Activated T-cell treated with anti-CD3 and anti-CD28 coated beads, Interleukin-2, amount 50 U/mL, for 72 hours (primary cell): ENCODE measurements around the gene CSMD2. TPM values are rescaled to one million over a fixed set of nuclear protein-coding genes. Genes with fewer than 3 reads are reported as not detected.

Experiments used
- ATAC-seq, 2 donors: fragments of 150-1000 bp; cut with Tn5 transposase; replicated peaks in 1 of 2; 2 replicates each; pipeline ENCODE4 v1.10.0; 2021; ENCODE audit warnings: moderate library complexity in 2 of 2, mild to moderate bottlenecking in 1 of 2
- DNase-seq, 2 donors: peaks; one replicate each; pipeline ENCODE4 v3.0.0; 2021 to 2022; ENCODE audit warnings: mixed read lengths in 1 of 2
- H3K27ac Mint-ChIP-seq: one replicate; pipeline ENCODE4 v1.8.0; 2022; ENCODE audit warnings: mild to moderate bottlenecking, moderate library complexity, mixed read lengths
- H3K27me3 Mint-ChIP-seq: one replicate; pipeline ENCODE4 v1.8.0; 2022; ENCODE audit warnings: low read depth, mixed read lengths
- H3K36me3 Mint-ChIP-seq, 2 donors: one replicate each; pipeline ENCODE4 v1.8.0; 2022; ENCODE audit warnings: mixed read lengths in 2 of 2, mild to moderate bottlenecking in 1 of 2; ENCODE audit not compliant: insufficient read depth in 2 of 2
- H3K4me1 Mint-ChIP-seq: one replicate; pipeline ENCODE4 v1.8.0; 2022; ENCODE audit warnings: low read depth, mixed read lengths
- H3K4me3 Mint-ChIP-seq, 2 donors: one replicate each; pipeline ENCODE4 v1.8.0; 2022; ENCODE audit warnings: mild to moderate bottlenecking in 2 of 2, mixed read lengths in 2 of 2, moderate library complexity in 2 of 2
- H3K9me3 Mint-ChIP-seq, 2 donors: one replicate each; pipeline ENCODE4 v1.8.0; 2022; ENCODE audit warnings: mixed read lengths in 2 of 2
- total RNA-seq, 2 donors: library from RNA; stranded (reverse); gene quantifications; one replicate each; pipeline ENCODE4 v1.2.3, GENCODE V29; 2022

CSMD2 gene
- total RNA-seq, 2 donors from 2014 or later = not detected

DNA sequence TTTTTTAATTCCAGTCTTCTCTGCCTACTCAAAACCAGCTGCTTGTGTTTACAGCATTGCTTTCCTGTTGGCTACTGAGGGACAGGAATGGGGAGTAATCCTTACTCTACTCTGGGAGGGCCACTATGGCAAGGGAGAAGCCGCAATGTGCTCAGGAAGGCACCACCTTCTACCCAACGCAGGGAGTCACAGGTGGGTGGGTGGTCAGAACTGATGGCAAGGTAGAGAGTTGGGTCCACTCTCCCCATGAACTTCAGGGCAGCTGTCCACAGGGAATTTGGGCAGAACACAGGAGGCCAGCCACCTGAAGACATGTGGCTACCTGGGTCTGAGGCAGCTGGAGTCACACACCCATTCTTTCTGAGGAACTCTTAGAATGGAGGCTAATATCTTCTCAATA is 341.6 kb downstream of the CSMD2 start:
- no peaks in the 10 kb centered on the region for H3K9me3 Mint-ChIP-seq
- DNase-seq = no peak
- peaks cover 12% of the 10 kb centered on the region for H3K27me3 Mint-ChIP-seq
- no peaks in the 10 kb centered on the region for H3K36me3 Mint-ChIP-seq
- no peak for ATAC-seq
- H3K4me1 Mint-ChIP-seq = no peaks in the 10 kb centered on the region
- H3K27ac Mint-ChIP-seq = no peak overlapping the region
- H3K4me3 Mint-ChIP-seq = no peak overlapping the region

DNA sequence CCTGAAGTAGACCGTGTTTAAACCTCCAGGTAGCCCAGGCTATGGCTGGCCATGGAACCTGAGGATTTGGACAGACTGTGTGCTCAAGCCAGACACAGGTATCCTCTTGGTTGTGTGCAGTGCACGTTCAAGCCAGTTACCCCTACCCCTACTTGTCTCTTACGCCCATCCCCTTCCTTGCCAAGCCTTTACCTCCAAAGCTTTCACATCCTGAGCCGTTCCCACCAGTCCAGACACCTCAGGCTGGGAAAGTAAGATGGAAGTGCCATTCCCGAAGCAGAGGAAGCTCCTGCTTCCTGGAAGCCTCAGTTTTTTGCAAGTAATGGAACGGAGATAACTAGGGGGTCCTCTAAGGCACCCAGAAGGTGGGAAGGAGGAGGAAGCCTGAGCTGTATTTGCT is 342.6 kb downstream of the CSMD2 start:
- H3K27ac Mint-ChIP-seq = no peak overlapping the region
- no peaks in the 10 kb centered on the region for H3K4me1 Mint-ChIP-seq

DNA sequence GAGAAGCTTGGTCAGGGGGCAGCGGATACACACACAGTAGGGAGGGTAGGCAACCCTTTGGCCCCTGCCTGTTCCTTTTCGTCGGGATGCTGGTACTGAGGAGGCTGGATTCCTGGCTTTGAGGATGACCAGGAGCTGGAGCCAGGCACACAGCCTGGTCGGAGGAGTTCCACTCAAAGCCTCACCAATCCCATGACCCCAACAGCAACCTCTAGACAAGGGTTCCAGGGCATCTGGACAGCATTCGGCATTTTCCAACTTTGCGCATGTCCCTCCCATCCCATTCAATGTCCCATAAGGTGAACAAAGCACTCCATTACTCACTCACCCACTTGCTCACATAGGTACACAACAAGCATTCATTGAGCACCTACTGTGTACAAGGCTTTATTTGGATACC is 343.7 kb downstream of the CSMD2 start:
- Mint-ChIP-seq H3K27me3 (no peaks in the 10 kb centered on the region), H3K4me1 (no peaks in the 10 kb centered on the region), H3K36me3 (no peaks in the 10 kb centered on the region), H3K4me3 (no peak overlapping the region), H3K9me3 (no peaks in the 10 kb centered on the region), H3K27ac (no peak overlapping the region)
- ATAC-seq = no peak
- DNase-seq = no peak

More for the DNA sequence above, 342.6 kb downstream of the CSMD2 start:
- Mint-ChIP-seq H3K4me3 (no peak overlapping the region), H3K27me3 (peaks cover 7% of the 10 kb centered on the region), H3K9me3 (no peaks in the 10 kb centered on the region), H3K36me3 (no peaks in the 10 kb centered on the region)
- DNase-seq (no peak), ATAC-seq (no peak)

DNA sequence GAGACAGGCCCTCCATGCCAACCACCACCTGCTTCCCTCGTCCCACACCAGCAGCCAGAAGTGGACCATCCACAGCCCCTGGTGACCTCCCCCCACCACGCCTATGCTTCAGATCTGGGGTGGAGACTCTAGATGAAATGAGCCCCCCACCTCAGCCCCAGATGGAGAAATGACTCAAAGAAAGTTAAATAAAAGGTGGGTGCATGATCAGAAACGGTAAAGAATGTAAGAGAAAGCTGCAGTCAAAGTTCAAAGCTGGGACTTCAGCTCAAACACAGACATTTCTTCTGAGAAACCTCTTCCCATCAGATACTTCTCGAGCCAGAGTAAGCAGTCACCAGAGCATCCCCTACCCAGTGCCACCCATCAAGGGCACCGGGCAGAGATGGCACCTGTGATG is 344.2 kb downstream of the CSMD2 start:
- no peaks in the 10 kb centered on the region for H3K36me3 Mint-ChIP-seq
- H3K27me3 Mint-ChIP-seq = no peaks in the 10 kb centered on the region
- no peak overlapping the region for H3K27ac Mint-ChIP-seq
- ATAC-seq (no peak), DNase-seq (no peak)
- no peaks in the 10 kb centered on the region for H3K9me3 Mint-ChIP-seq
- H3K4me1 Mint-ChIP-seq = no peaks in the 10 kb centered on the region
- H3K4me3 Mint-ChIP-seq = no peak overlapping the region

- H3K27me3 Mint-ChIP-seq = peaks cover 6% of the 10 kb centered on the region
- H3K4me1 Mint-ChIP-seq = no peaks in the 10 kb centered on the region
- DNase-seq (no peak), ATAC-seq (no peak)
- H3K36me3 Mint-ChIP-seq = no peaks in the 10 kb centered on the region
- H3K4me3 Mint-ChIP-seq = no peak overlapping the region
- no peaks in the 10 kb centered on the region for H3K9me3 Mint-ChIP-seq
- H3K27ac Mint-ChIP-seq = no peak overlapping the region
These were observed 345.1 kb downstream of the CSMD2 start for GRCh38 chr1:33819913-33820311.

DNA sequence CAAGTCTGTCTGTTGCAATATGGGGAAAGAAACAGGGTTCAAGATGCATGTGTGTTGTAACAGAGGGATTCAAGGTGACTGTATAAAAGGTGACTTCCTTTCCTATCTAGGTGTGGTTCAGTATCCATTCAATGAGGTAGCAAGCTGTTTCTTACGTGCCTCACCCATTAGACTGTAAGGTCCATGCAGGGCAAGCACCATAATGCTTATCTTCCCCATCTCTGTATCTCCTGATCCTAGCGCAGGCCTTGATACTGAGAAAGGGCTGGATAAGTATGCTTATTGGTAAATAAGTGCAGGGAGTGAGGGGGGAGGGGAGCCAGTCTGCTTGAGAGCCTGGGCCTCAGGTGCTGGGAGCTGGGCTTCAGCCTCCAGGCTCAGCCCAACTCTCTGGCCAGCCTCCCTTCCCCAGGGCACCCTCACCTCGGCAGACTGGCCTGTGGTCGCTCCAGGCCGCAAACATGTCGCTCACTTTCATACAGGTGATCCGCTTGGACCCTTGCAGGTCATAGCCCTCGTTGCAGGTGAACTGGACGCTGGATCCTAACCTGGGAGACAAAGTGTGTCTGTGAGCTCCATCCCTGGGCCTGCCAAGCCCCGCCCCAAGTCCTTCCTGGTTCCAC is 345.6 kb downstream of the CSMD2 start:
- ATAC-seq = no peak
- Mint-ChIP-seq H3K27me3 (peaks cover 11% of the 10 kb centered on the region), H3K27ac (no peak overlapping the region), H3K4me3 (no peak overlapping the region), H3K36me3 (no peaks in the 10 kb centered on the region), H3K4me1 (no peaks in the 10 kb centered on the region), H3K9me3 (no peaks in the 10 kb centered on the region)
- no peak for DNase-seq

DNA sequence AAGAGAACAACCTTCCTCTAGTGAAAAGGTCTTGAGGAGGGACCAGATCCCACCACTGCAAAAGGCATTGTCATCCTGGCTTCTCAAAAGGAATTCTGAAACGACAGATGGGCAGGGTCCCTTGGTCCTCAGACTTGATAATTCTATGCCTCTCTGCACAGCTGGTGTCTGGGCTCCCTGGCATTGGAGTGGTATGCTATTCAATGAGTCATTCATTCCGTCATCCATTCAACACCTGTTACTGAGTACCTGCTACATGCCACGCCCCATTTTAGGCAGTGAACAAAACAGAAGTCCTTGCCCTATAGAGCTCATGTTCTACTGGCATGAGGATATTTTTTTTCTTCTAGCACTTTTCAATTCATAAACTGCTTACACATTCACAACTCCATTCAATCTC is 347.0 kb downstream of the CSMD2 start:
- Mint-ChIP-seq H3K27ac (no peak overlapping the region), H3K4me3 (no peak overlapping the region), H3K27me3 (peaks cover 22% of the 10 kb centered on the region), H3K36me3 (no peaks in the 10 kb centered on the region), H3K4me1 (no peaks in the 10 kb centered on the region), H3K9me3 (no peaks in the 10 kb centered on the region)
- DNase-seq (no peak), ATAC-seq (no peak)

DNA sequence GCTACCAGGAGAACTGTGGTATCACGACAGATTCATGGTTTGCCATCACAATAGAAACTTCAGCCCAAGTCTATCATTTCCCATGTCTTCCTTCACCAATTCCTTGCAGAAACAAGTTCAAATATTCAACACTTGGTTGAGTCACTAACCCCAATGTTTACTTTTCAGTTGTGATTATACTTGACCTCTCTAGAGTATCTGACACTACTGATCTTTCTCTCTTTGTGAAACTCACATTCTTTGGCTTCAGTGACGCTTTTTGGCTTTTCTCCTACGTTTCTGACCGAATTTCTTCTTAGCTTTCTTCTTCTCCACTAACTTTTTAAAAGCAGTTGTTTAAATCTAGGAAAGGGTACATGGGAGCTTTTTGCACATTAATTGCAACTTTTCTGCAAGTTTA is 350.0 kb downstream of the CSMD2 start:
- no peak overlapping the region for H3K27ac Mint-ChIP-seq

DNA sequence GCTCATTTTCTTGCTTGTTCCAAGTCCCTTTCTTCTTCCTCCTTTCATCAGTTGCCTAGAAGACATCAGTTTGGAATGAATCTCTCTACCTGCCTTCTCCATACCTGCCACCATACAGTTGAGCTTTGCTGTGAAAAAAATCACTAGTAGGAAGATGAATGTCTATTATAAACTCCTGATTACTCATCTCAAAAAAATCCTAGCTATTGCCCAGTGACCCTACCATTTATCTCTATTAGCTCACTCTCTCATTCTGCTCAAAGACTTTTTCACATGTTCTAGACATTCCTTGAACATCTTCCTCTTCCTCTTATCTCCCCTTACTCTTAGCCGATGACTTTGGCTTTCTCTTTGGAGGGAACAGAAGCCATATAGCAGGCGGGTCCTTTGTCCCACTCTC is 350.9 kb downstream of the CSMD2 start:
- no peak overlapping the region for H3K27ac Mint-ChIP-seq
- no peak for ATAC-seq

More for the DNA sequence above, 350.0 kb downstream of the CSMD2 start:
- Mint-ChIP-seq H3K9me3 (no peaks in the 10 kb centered on the region), H3K27me3 (peaks cover 22% of the 10 kb centered on the region), H3K4me3 (no peak overlapping the region), H3K36me3 (no peaks in the 10 kb centered on the region), H3K4me1 (no peaks in the 10 kb centered on the region)
- ATAC-seq (no peak), DNase-seq (no peak)

DNA sequence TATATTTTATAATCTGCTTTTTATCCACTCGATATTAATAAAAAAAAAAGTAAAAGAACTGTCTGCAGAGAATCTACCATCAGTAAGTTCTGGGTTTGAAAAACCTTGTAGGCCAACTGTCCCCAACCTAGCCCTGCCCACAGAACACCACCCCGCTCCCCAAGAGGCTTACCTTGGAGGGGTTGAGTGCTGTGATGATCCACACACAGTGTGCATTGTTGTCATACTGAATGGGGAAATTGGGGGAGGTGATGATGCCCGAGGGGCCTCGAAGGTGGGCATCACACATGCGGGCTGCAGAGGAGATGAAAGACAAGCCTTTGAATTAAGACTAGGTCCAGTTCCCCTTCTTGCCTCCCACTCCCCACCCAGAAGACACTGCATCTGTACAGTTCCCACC is 354.5 kb downstream of the CSMD2 start:
- H3K9me3 Mint-ChIP-seq = peaks cover 1 to 2% of the 10 kb centered on the region in 2 donors
- no peak overlapping the region for H3K4me3 Mint-ChIP-seq

More for the DNA sequence above, 350.9 kb downstream of the CSMD2 start:
- no peak overlapping the region for H3K4me3 Mint-ChIP-seq
- no peaks in the 10 kb centered on the region for H3K36me3 Mint-ChIP-seq
- DNase-seq = no peak
- peaks cover 22% of the 10 kb centered on the region for H3K27me3 Mint-ChIP-seq
- no peaks in the 10 kb centered on the region for H3K9me3 Mint-ChIP-seq
- H3K4me1 Mint-ChIP-seq = no peaks in the 10 kb centered on the region

DNA sequence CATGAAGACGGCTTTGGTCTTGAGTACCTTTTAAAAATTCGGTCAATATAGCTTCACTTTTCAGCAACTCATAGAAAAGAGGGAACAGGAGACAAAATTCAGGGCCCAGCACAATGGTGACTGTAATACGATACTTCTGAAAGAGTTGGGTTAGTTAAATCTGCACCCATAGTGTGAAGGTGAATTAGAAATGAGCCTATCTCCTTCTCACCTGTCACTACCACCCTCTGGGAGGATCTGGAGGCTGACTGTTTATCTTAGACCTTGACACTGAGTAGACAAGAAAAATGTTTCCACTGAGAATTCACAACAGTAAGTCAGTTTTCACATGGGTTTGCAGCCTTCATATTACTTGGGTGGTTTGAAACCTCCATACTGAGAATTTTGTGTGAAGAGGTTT is 359.0 kb downstream of the CSMD2 start:
- Mint-ChIP-seq H3K4me1 (no peaks in the 10 kb centered on the region), H3K36me3 (no peaks in the 10 kb centered on the region), H3K27ac (no peak overlapping the region), H3K9me3 (peaks cover 1 to 4% of the 10 kb centered on the region in 2 donors), H3K4me3 (no peak overlapping the region), H3K27me3 (no peaks in the 10 kb centered on the region)
- DNase-seq = no peak
- ATAC-seq = no peak

More for the DNA sequence above, 354.5 kb downstream of the CSMD2 start:
- Mint-ChIP-seq H3K27me3 (peaks cover 22% of the 10 kb centered on the region), H3K36me3 (no peaks in the 10 kb centered on the region), H3K4me1 (no peaks in the 10 kb centered on the region), H3K27ac (no peak overlapping the region)
- ATAC-seq (no peak), DNase-seq (no peak)

- no peak overlapping the region for H3K4me3 Mint-ChIP-seq
- no peaks in the 10 kb centered on the region for H3K27me3 Mint-ChIP-seq
- DNase-seq (no peak), ATAC-seq (no peak)
- peaks cover 4 to 6% of the 10 kb centered on the region in 2 donors for H3K9me3 Mint-ChIP-seq
- no peak overlapping the region for H3K27ac Mint-ChIP-seq
- no peaks in the 10 kb centered on the region for H3K4me1 Mint-ChIP-seq
- H3K36me3 Mint-ChIP-seq = peaks cover 1 to 3% of the 10 kb centered on the region in 2 donors
These were observed 362.8 kb downstream of the CSMD2 start for GRCh38 chr1:33802268-33802667.

- Mint-ChIP-seq H3K36me3 (peaks cover 3% of the 10 kb centered on the region in 2 donors), H3K27me3 (peaks cover 7% of the 10 kb centered on the region), H3K4me1 (no peaks in the 10 kb centered on the region), H3K9me3 (peaks cover 7 to 11% of the 10 kb centered on the region in 2 donors), H3K27ac (no peak overlapping the region), H3K4me3 (no peak overlapping the region)
- DNase-seq (no peak), ATAC-seq (no peak)
These were observed 367.2 kb downstream of the CSMD2 start for GRCh38 chr1:33797849-33798248.

DNA sequence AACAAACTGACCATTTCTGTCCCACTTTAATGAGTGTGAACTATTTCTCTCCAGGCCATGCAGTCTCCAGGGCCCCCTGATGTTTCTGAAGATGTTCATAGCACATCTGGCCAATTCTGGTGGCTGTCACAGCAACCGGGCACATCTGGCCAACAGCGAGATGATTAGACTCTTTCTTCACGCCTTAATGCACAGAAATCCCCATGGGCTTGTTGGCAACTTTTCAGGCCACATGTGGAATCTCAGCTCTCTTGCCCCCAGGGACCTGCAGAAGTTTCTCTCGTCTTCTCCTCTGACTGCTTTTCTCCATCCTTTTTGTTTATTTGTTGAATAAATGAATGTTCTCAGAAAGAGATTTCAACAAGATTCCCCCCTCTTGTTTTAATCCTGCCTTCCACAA is 372.4 kb downstream of the CSMD2 start:
- peaks cover 0 to 2% of the 10 kb centered on the region in 2 donors for H3K36me3 Mint-ChIP-seq

More for the DNA sequence above, 372.4 kb downstream of the CSMD2 start:
- no peaks in the 10 kb centered on the region for H3K4me1 Mint-ChIP-seq
- no peak overlapping the region for H3K27ac Mint-ChIP-seq
- DNase-seq = no peak
- H3K27me3 Mint-ChIP-seq = peaks cover 7% of the 10 kb centered on the region
- no peak for ATAC-seq
- H3K9me3 Mint-ChIP-seq = peaks cover 4 to 8% of the 10 kb centered on the region in 2 donors
- no peak overlapping the region for H3K4me3 Mint-ChIP-seq
